IMR-90 (cell line): ENCODE measurements around the gene EVI2A. TPM values are rescaled to one million over a fixed set of nuclear protein-coding genes. Genes with fewer than 3 reads are reported as not detected.

Source experiments
- ATAC-seq: fragments of 200-7000 bp; cut with Tn5 transposase; 2 replicates; pipeline ENCODE4 v1.9.1; 2020; ENCODE audit warnings: low read depth, mild to moderate bottlenecking, moderate library complexity
- BruUV-seq: library from RNA; stranded (reverse); fragments of 400-500 nt; replicated peaks from 2 replicates; lab custom pipeline; 2021; lab: Mats Ljungman, UMichigan
- CTCF ChIA-PET: fragments of 300-600 bp; formaldehyde crosslinking; extraction: SDS; loops from one replicate; lab custom pipeline; 2021; ENCODE audit warnings: antibody characterized with exemption; lab: Yijun Ruan, JAX
- POLR2A ChIA-PET: fragments of 300-600 bp; sonication (Branson Sonifier 250); formaldehyde crosslinking; loops from one replicate; lab custom pipeline; 2022; ENCODE audit warnings: antibody characterized with exemption; ENCODE audit not compliant: unreplicated experiment; lab: Charles Lee
- DNase-seq: peaks from one replicate; pipeline ENCODE4 v3.0.0; 2013
- H2AFZ ChIP-seq: replicated peaks from 2 replicates; pipeline ENCODE3; 2013; ENCODE audit warnings: low read length, mild to moderate bottlenecking; ENCODE audit not compliant: poor library complexity
- H2AK5ac ChIP-seq: 2 replicates; pipeline ENCODE4 v1.6.1; 2013; ENCODE audit warnings: low read depth, low read length, inconsistent platforms
- H2AK9ac ChIP-seq: replicated peaks from 2 replicates; pipeline ENCODE3; 2013; ENCODE audit warnings: mild to moderate bottlenecking, low read depth, low read length, moderate library complexity; ENCODE audit not compliant: poor library complexity
- H2BK120ac ChIP-seq: 2 replicates; pipeline ENCODE4 v1.6.1; 2013; ENCODE audit warnings: low read depth, low read length, inconsistent platforms
- H2BK15ac ChIP-seq: 3 replicates; pipeline ENCODE4 v1.6.1; 2013; ENCODE audit warnings: low read depth, low read length, inconsistent platforms
- H2BK20ac ChIP-seq: 2 replicates; pipeline ENCODE4 v1.6.1; 2013; ENCODE audit warnings: low read depth, mild to moderate bottlenecking, inconsistent platforms, low read length, moderate library complexity
- H2BK5ac ChIP-seq: 2 replicates; pipeline ENCODE4 v1.6.1; 2013; ENCODE audit warnings: mild to moderate bottlenecking, low read depth, low read length, inconsistent platforms; ENCODE audit not compliant: poor library complexity, severe bottlenecking
- H3K14ac ChIP-seq: replicated peaks from 2 replicates; pipeline ENCODE4 v1.6.1; 2013; ENCODE audit warnings: low read depth, low read length, inconsistent platforms
- H3K18ac ChIP-seq: 2 replicates; pipeline ENCODE4 v1.6.1; 2013; ENCODE audit warnings: low read depth, low read length, control low read depth
- H3K23ac ChIP-seq: 2 replicates; pipeline ENCODE4 v1.6.1; 2013; ENCODE audit warnings: low read depth, low read length, inconsistent platforms
- H3K27ac ChIP-seq: 2 replicates; pipeline ENCODE4 v1.5.1; 2013; ENCODE audit warnings: mild to moderate bottlenecking, control low read depth, low read length; ENCODE audit not compliant: insufficient read depth
- H3K27me3 ChIP-seq: 2 replicates; pipeline ENCODE4 v1.6.1; 2013; ENCODE audit warnings: low read length; ENCODE audit not compliant: control insufficient read depth, insufficient read depth
- H3K36me3 ChIP-seq: 2 replicates; pipeline ENCODE4 v1.6.1; 2013; ENCODE audit warnings: low read length, mixed read lengths; ENCODE audit not compliant: control insufficient read depth, insufficient read depth
- H3K4ac ChIP-seq: 2 replicates; pipeline ENCODE4 v1.6.1; 2013; ENCODE audit warnings: low read depth, low read length, inconsistent platforms
- H3K4me1 ChIP-seq: 2 replicates; pipeline ENCODE4 v1.6.1; 2013; ENCODE audit warnings: low read length, mixed read lengths; ENCODE audit not compliant: control insufficient read depth, insufficient read depth
- H3K4me2 ChIP-seq: 2 replicates; pipeline ENCODE4 v1.6.1; 2013; ENCODE audit warnings: low read depth, mild to moderate bottlenecking, control low read depth, low read length, moderate library complexity
- H3K4me3 ChIP-seq: 2 replicates; pipeline ENCODE4 v1.5.1; 2013; ENCODE audit warnings: low read depth, mild to moderate bottlenecking, control low read depth, low read length, moderate library complexity; ENCODE audit not compliant: insufficient read depth
- H3K56ac ChIP-seq: 2 replicates; pipeline ENCODE4 v1.6.1; 2013; ENCODE audit warnings: low read length, inconsistent platforms; ENCODE audit not compliant: insufficient read depth; ENCODE audit errors: extremely low read depth
- H3K79me1 ChIP-seq, 2 experiments: 2 replicates each; pipeline ENCODE4 v1.6.1; 2013; ENCODE audit warnings: low read length in 2 of 2, inconsistent platforms in 1 of 2, low read depth in 1 of 2
- H3K9ac ChIP-seq: 2 replicates; pipeline ENCODE4 v1.6.1; 2013; ENCODE audit warnings: low read depth, low read length, control low read depth
- H3K9me1 ChIP-seq: 2 replicates; pipeline ENCODE4 v1.6.1; 2013; ENCODE audit warnings: low read length, inconsistent platforms; ENCODE audit not compliant: insufficient read depth
- H3K9me3 ChIP-seq: 2 replicates; pipeline ENCODE4 v1.6.1; 2013; ENCODE audit warnings: low read length; ENCODE audit not compliant: control insufficient read depth, insufficient read depth
- H4K20me1 ChIP-seq: 2 replicates; pipeline ENCODE4 v1.6.1; 2013; ENCODE audit warnings: low read length, inconsistent platforms; ENCODE audit not compliant: insufficient read depth
- H4K5ac ChIP-seq: 2 replicates; pipeline ENCODE4 v1.6.1; 2013; ENCODE audit warnings: mild to moderate bottlenecking, low read depth, low read length, control low read depth
- H4K8ac ChIP-seq, 2 experiments: 2 replicates each; pipeline ENCODE4 v1.6.1; 2013; ENCODE audit warnings: low read depth in 2 of 2, low read length in 2 of 2, control low read depth in 1 of 2, inconsistent platforms in 1 of 2
- H4K91ac ChIP-seq: 2 replicates; pipeline ENCODE4 v1.6.1; 2013; ENCODE audit warnings: low read depth, low read length, inconsistent platforms; ENCODE audit not compliant: insufficient read depth
- CEBPB ChIP-seq: IDR thresholded peaks from 2 replicates; pipeline ENCODE4 v1.6.1; 2012; ENCODE audit warnings: low read depth, low read length, improper control_type of control experiment
- FOS ChIP-seq: fragments of 150-350 bp; IDR thresholded peaks from 2 replicates; pipeline ENCODE4 v1.6.1; 2016; ENCODE audit warnings: low read depth, low read length
- RAD21 ChIP-seq: IDR thresholded peaks from 2 replicates; pipeline ENCODE4 v1.6.1; 2012; ENCODE audit warnings: low read length, improper control_type of control experiment
- WGBS, 2 experiments: methylation state at CpG; one replicate each; pipeline versions ENCODE4 v1.1.5 to v1.1.7; 2013; ENCODE audit warnings: missing lambda C conversion rate in 2 of 2; ENCODE audit not compliant: insufficient read length in 1 of 2; ENCODE audit errors: extremely low coverage in 2 of 2; 5-methylcytosine and 5-hydroxymethylcytosine counted together
- dilution Hi-C: fragments of 300-500 bp; cut with HindIII; formaldehyde crosslinking; loops from one replicate; pipeline ENCODE4 v1.14.3; 2018; ENCODE audit warnings: low sequenced_read_pairs; ENCODE audit not compliant: unreplicated experiment
- in situ Hi-C: fragments of 300-500 bp; cut with MboI; formaldehyde crosslinking; loops from 3 replicates; pipeline ENCODE4 v1.14.3; 2019; ENCODE audit warnings: low sequenced_read_pairs, inconsistent platforms, mixed read lengths
- intact Hi-C: fragments of 100-400 bp; cut with micrococcal nuclease; formaldehyde crosslinking; loops from 2 replicates; pipeline ENCODE4 v1.10.0; 2022
- polyA plus RNA-seq, 3 experiments: library from polyadenylated mRNA; depleted of rRNA; stranded (reverse); fragments of >200 nt; gene quantifications; 2 replicates each; pipeline ENCODE4 v1.2.3, GENCODE V29; 2012; ENCODE audit warnings: low replicate concordance in 1 of 3
- total RNA-seq: library from RNA; depleted of rRNA; stranded (reverse); fragments of >200 nt; gene quantifications from 2 replicates; pipeline ENCODE4 v1.2.3, GENCODE V29; 2012
- TF ChIP-seq, protein P1 (sequence below): conservative IDR thresholded peaks from 2 replicates; pipeline ENCODE4 v1.5.1; 2012; ENCODE audit warnings: mild to moderate bottlenecking, low read depth, low read length, improper control_type of control experiment
- TF ChIP-seq, protein P2 (sequence below): fragments of 150-350 bp; IDR thresholded peaks from 2 replicates; pipeline ENCODE4 v1.6.1; 2016; ENCODE audit warnings: low read depth, mild to moderate bottlenecking, low read length, moderate library complexity, borderline replicate concordance

The EVI2A gene
- total and polyA plus RNA-seq, 2 of the 4 experiments (the other 2 are of a cell fraction), result 0.50 to 0.90 TPM

DNA sequence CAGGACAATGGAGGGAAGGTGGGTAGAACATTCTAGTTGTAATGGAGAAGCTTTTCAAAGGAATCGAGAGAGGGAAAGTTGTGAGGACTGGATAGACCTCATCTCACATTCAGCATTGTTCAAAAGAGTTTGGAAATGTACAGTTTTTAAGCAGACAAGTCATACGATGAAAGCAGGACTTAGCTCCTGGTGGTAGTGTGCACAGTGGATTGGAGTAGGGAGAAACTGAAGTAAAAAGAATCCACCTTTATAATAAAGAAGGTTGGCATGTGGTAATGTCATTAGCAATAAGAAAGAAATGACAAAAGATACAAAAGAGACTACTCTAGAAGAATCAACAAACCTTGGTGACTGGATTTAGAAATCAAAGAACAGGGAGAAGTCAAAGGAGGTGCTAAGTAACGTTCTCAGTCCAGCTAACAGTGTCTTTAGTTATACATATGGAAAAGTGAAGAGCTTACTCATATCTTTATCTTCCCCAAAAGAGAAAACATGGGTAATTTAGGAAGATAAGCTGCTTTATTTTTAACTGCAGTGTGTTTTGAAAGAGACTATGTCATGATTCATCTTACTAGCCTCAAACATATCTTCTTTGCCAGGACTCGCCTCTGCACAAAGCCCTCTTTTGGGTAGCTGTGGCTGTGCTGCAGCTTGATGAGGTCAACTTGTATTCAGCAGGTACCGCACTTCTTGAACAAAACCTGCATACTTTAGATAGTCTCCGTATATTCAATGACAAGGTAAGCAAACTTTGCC lies 18.7 kb upstream of the EVI2A start:
- ATAC-seq, result peak; percentile 96
- H3K27ac ChIP-seq, result no peak overlapping the region
- H4K91ac ChIP-seq, result no peak overlapping the region
- no peak overlapping the region for H3K9ac ChIP-seq
- H3K9me1 ChIP-seq, result 0 out of 2 replicates have a peak, but pooled peaks cover 3% of the 10 kb centered on the region
- H3K56ac ChIP-seq, result no peak overlapping the region
- WGBS, 2 experiments, result 20% methylated on average over 2 of the region's 6 CpGs; no CpG with 5 or more reads in 1 of the 2 experiments
- no peak overlapping the region; the same call in 2 of the 3 replicates for H2BK15ac ChIP-seq
- in situ Hi-C loops, result no loop called here
- H2BK120ac ChIP-seq, result no peak overlapping the region
- peak overlapping the region; percentile 15 for H3K23ac ChIP-seq
- POLR2A ChIA-PET, result no interaction called here
- peak overlapping the region; percentile 11 for H2BK20ac ChIP-seq
- no peak overlapping the region for H2AK9ac ChIP-seq
- H4K20me1 ChIP-seq, result peaks cover 5% of the 10 kb centered on the region; the same call in 1 of the 2 replicates
- H3K14ac ChIP-seq, result peak overlapping the region; percentile 47; the same call in 1 of the 2 replicates
- H2AK5ac ChIP-seq, result no peak overlapping the region
- no TSS peak for BruUV-seq
- H3K9me3 ChIP-seq, result no peaks in the 10 kb centered on the region
- peak overlapping the region; percentile 66; the same call in 1 of the 2 replicates for H3K18ac ChIP-seq
- TF ChIP-seq, protein P1, sequence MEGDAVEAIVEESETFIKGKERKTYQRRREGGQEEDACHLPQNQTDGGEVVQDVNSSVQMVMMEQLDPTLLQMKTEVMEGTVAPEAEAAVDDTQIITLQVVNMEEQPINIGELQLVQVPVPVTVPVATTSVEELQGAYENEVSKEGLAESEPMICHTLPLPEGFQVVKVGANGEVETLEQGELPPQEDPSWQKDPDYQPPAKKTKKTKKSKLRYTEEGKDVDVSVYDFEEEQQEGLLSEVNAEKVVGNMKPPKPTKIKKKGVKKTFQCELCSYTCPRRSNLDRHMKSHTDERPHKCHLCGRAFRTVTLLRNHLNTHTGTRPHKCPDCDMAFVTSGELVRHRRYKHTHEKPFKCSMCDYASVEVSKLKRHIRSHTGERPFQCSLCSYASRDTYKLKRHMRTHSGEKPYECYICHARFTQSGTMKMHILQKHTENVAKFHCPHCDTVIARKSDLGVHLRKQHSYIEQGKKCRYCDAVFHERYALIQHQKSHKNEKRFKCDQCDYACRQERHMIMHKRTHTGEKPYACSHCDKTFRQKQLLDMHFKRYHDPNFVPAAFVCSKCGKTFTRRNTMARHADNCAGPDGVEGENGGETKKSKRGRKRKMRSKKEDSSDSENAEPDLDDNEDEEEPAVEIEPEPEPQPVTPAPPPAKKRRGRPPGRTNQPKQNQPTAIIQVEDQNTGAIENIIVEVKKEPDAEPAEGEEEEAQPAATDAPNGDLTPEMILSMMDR, result no peak
- TF ChIP-seq RAD21 (0 out of 2 replicates have a peak, but pooled peaks have one; percentile 3), CEBPB (peak; percentile 69), FOS (peak; percentile 52; the same call in 1 of the 2 replicates)
- TF ChIP-seq, protein P2, sequence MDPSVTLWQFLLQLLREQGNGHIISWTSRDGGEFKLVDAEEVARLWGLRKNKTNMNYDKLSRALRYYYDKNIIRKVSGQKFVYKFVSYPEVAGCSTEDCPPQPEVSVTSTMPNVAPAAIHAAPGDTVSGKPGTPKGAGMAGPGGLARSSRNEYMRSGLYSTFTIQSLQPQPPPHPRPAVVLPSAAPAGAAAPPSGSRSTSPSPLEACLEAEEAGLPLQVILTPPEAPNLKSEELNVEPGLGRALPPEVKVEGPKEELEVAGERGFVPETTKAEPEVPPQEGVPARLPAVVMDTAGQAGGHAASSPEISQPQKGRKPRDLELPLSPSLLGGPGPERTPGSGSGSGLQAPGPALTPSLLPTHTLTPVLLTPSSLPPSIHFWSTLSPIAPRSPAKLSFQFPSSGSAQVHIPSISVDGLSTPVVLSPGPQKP, result no peak
- peaks cover 23% of the 10 kb centered on the region for H3K36me3 ChIP-seq
- H3K4ac ChIP-seq, result peak overlapping the region; percentile 0; the same call in 1 of the 2 replicates
- CTCF ChIA-PET, result interaction anchor here (0.6 to 1.2 kb wide), 3 partner anchors 15 to 875 kb away, joined by 3 to 6 read pairs (median 3); no protein-coding TSS in a partner anchor
- no peaks in the 10 kb centered on the region for H3K27me3 ChIP-seq
- H4K8ac ChIP-seq, result no peak overlapping the region
- H3K4me3 ChIP-seq, result no peak overlapping the region
- H2BK5ac ChIP-seq, result peak overlapping the region; percentile 53
- no peak overlapping the region for H4K5ac ChIP-seq
- H3K4me2 ChIP-seq, result peak overlapping the region; percentile 32; the same call in 1 of the 2 replicates
- peak; percentile 90 for DNase-seq
- peaks cover 3% of the 10 kb centered on the region; the same call in 1 of the 2 replicates for H3K4me1 ChIP-seq
- peaks cover 0 to 9% of the 10 kb centered on the region in 2 experiments; a peak in 2 of 4 replicates for H3K79me1 ChIP-seq
- intact Hi-C loops, result no loop called here
- dilution Hi-C loops, result no loop called here
- H2AFZ ChIP-seq, result no peak overlapping the region
